SU-DHL-6 (cell line): Measurements from ENCODE around the gene OR10A2.

Experiments
- EZH2phosphoT487 ChIP-seq: fragments of 200-600 bp; sonication (generic), shearing (Covaris generic); conservative IDR thresholded peaks from 2 replicates; pipeline ENCODE4 v1.6.1; 2018; ENCODE audit warnings: mild to moderate bottlenecking, antibody characterized with exemption, low read length, moderate library complexity, mixed read lengths
- TF ChIP-seq, protein P1 (sequence below): fragments of 200-600 bp; sonication (generic); IDR thresholded peaks from one replicate; pipeline ENCODE4 v1.5.1; 2017; ENCODE audit warnings: antibody characterized with exemption, mild to moderate bottlenecking, low read length, moderate library complexity; ENCODE audit not compliant: insufficient read depth, poor library complexity, severe bottlenecking

DNA sequence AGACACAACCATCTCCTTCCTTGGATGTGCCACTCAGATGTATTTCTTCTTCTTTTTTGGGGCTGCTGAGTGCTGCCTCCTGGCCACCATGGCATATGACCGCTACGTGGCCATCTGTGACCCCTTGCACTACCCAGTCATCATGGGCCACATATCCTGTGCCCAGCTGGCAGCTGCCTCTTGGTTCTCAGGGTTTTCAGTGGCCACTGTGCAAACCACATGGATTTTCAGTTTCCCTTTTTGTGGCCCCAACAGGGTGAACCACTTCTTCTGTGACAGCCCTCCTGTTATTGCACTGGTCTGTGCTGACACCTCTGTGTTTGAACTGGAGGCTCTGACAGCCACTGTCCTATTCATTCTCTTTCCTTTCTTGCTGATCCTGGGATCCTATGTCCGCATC lies 14.1 kb downstream of the OR10A2 start:
- TF ChIP-seq, protein P1, sequence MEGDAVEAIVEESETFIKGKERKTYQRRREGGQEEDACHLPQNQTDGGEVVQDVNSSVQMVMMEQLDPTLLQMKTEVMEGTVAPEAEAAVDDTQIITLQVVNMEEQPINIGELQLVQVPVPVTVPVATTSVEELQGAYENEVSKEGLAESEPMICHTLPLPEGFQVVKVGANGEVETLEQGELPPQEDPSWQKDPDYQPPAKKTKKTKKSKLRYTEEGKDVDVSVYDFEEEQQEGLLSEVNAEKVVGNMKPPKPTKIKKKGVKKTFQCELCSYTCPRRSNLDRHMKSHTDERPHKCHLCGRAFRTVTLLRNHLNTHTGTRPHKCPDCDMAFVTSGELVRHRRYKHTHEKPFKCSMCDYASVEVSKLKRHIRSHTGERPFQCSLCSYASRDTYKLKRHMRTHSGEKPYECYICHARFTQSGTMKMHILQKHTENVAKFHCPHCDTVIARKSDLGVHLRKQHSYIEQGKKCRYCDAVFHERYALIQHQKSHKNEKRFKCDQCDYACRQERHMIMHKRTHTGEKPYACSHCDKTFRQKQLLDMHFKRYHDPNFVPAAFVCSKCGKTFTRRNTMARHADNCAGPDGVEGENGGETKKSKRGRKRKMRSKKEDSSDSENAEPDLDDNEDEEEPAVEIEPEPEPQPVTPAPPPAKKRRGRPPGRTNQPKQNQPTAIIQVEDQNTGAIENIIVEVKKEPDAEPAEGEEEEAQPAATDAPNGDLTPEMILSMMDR: no peak
- TF ChIP-seq EZH2phosphoT487: no peak
